Omental fat pad (tissue), 4 donors: ENCODE data around the gene IAH1. TPM values are rescaled to one million over a fixed set of nuclear protein-coding genes. Genes with fewer than 3 reads are reported as not detected.

ENCODE experiments used
- ATAC-seq: fragments of 150-250 bp; one replicate; pipeline ENCODE4 v1.9.1; 2016; ENCODE audit warnings: mild to moderate bottlenecking, moderate library complexity; ENCODE audit not compliant: low FRiP score
- DNase-seq: peaks from one replicate; pipeline ENCODE4 v3.0.0-alpha.2; 2019; ENCODE audit warnings: low spot score
- total RNA-seq, 4 donors: library from RNA; depleted of rRNA; stranded (reverse); fragments of >200 nt; gene quantifications; one replicate each; pipeline ENCODE4 v1.1.0, GENCODE V29; 2016
- TF ChIP-seq, protein P1 (sequence below), 3 donors: fragments of 450-650 bp; IDR thresholded peaks; one replicate each; pipeline ENCODE4 v1.5.1; 2016 to 2017; ENCODE audit warnings: antibody characterized with exemption in 3 of 3, mild to moderate bottlenecking in 3 of 3, moderate library complexity in 2 of 3

The IAH1 gene, protein sequence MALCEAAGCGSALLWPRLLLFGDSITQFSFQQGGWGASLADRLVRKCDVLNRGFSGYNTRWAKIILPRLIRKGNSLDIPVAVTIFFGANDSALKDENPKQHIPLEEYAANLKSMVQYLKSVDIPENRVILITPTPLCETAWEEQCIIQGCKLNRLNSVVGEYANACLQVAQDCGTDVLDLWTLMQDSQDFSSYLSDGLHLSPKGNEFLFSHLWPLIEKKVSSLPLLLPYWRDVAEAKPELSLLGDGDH
- 10 to 100 TPM; 41.4 to 71.8 (median 47.3) TPM for total RNA-seq

DNA sequence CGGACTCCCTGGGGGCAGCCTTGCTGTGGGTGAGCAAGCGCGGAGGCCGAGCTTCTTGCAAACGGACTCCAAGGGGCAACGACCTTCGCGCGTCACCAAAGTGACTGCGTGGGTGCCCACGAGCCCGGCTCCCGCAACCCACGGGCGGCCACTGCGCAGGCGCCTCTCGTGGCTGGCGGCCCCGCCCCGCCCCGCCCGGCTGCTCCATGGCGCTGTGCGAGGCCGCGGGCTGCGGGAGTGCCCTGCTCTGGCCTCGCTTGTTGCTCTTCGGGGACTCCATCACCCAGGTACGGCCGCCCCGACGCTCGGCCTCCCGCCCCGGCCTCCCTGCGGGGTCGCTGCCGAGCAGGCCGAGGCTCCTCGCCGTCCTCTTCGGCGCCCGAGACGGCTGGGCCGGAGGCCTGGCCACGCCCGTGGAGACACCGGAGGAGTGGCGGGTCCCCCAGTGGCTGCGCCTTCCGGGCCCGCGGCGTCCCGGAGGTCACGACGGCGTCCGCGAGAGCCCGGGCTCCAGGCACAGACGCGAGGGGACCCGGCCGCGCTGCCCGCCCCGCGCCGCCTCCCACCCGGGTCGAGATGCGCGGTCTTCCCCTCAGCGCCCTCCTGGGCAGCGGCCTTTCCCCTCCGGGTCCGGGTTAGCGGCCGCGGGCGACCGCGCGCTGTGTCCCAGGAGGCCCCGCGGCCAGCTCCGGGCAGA, at the start of gene IAH1:
Gene IAH1, plus strand, starts transcription at position 191 of the 697 bp plus-strand sequence. Its CDS starts 16 bp downstream, at position 207.
- TF ChIP-seq, protein P1, sequence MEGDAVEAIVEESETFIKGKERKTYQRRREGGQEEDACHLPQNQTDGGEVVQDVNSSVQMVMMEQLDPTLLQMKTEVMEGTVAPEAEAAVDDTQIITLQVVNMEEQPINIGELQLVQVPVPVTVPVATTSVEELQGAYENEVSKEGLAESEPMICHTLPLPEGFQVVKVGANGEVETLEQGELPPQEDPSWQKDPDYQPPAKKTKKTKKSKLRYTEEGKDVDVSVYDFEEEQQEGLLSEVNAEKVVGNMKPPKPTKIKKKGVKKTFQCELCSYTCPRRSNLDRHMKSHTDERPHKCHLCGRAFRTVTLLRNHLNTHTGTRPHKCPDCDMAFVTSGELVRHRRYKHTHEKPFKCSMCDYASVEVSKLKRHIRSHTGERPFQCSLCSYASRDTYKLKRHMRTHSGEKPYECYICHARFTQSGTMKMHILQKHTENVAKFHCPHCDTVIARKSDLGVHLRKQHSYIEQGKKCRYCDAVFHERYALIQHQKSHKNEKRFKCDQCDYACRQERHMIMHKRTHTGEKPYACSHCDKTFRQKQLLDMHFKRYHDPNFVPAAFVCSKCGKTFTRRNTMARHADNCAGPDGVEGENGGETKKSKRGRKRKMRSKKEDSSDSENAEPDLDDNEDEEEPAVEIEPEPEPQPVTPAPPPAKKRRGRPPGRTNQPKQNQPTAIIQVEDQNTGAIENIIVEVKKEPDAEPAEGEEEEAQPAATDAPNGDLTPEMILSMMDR (IDR thresholded peaks at IDR 0.05) = no peak
- DNase-seq (no peak), ATAC-seq (peak; percentile 80)

DNA sequence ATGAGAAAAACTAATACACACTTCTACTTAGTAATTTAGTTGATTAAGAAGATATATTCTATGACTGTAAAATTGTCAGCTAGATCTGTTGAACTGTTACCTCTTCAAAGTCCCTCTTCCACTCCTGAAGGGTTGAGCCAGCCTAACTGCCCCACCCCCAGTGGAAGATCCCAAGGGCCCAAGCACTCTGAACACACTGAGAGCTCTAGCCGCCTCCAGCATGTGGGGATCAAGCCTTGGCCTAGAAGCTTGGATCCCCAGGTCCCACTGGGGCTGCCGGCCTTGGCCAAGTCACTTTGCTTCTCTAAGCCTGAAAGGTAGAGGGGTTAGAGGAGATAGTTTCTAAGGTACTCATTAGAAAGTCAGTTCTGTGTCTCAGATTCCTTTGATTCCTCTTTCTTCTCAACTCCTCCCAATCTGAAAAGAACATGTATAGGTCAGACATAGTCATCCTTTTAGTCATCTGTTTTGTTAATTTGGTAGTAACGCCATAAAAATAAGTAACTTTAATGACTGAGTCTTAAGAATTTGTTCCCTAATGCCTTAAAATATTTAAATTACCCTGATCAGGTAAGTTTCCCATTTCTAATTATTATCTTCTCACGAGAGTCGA, 45.3 kb upstream of the IAH1 start:
- ATAC-seq = no peak
- no peak for DNase-seq
- TF ChIP-seq, protein P1 (IDR thresholded peaks at IDR 0.05) = no peak

DNA sequence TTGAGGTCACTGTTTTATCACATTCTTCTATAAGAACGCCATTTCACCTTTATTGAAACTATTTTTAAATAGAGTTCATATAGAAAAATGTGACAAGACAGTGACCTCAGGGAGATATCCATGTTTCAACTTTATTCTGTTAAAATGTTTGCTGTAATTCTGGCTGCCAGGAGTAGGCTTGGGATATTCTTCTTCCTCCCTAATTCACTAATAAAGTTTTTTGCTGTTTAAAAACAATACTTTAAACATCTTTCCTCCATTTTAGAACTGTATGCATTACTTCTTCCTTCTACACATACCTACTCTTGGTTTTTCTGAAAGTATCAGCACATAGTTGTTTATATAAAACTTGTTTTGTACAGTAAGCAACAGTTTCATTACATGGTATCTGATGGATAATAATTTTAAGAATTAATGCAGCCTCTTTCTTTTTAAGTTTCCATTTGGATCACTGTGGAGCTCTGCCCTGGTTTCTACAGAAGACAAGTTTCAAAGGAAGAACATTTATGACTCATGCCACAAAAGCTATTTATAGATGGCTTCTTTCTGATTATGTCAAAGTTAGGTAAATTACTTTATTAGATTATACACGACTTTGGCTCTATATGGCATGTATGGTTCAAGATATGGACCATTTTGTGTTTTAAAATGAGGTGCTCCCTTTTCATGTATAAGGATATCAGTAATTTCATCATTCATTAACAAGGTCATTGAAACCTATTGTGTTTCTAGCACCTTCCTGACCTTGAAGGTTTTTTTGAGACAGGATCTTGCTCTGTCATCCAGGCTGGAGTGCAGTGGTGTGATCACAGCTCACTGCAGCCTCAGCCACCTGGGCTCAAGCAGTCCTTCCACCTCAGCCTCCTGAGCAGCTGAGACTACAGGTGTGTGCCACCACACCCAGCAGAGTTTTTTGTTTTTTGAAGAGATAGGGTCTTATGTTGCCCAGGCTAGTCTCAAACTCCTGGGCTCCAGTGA, 43.7 kb upstream of the IAH1 start:
- TF ChIP-seq, protein P1 (IDR thresholded peaks at IDR 0.05) = no peak
- DNase-seq (no peak), ATAC-seq (no peak)

DNA sequence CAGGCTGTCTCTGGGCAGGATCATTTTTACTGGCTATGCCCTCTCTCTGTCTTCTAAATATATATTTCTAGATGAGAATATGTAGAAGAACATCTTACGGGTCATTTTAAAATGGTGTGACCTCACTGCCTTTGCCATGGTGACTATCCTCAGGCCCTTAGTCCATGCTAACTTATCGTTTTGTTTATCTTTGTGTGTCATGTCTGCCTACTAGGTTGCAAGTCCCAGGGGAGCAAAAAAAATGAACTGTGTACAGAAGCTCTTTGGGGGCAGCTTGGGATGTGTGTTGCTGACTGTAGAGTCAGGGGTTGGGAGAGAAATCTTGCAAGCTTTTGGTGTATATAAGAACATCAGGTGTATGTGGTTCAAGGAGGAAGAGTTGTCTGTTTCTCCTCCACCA, 39.9 kb upstream of the IAH1 start:
- DNase-seq = no peak
- ATAC-seq = no peak
- TF ChIP-seq, protein P1 (IDR thresholded peaks at IDR 0.05) = no peak

DNA sequence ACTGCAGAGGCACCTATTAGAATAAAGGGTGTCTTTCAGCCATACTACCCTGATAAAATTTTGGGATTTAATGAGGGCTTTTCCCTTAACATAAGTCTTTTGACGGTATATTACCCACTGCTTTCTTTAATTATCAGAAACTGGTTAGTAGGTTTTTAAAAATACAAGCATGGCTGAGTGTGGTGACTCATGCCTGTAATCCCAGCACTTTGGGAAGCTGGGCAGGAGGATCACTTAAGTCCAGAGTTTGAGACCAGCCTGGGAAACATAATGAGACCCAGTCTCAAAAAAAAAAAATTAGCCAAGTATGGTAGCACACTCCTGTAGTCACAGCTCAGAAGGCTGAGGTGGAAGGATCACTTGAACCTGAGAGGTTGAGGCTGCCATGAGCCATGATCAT, 34.8 kb upstream of the IAH1 start:
- TF ChIP-seq, protein P1 (IDR thresholded peaks at IDR 0.05) = no peak
- no peak for DNase-seq
- ATAC-seq = no peak

DNA sequence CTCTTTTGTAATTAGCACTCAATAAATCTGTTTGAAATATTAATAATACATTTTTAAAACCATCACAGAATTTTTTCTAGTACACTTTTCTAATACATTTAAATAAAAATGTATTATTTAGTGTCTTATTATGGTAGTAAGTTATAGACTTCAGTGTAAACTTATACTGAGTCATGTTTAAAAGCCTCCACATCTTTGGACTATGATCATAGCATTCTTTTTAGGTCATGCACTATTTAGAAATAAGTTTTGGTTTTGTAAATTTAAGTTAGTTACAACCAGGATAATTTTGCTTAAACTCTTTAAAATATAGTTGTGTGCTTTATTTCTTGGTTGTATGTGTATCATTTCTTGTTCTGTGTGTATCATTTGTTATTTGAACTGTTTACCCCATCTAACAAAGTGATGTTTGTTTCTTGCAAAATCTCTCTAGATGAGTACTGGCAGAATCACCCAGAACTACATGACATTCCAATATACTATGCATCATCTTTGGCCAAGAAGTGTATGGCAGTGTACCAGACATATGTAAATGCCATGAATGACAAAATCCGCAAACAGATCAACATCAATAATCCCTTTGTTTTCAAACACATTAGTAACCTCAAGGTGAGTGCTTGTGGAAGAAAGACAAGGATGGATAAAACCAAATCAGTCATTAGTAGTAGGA, 34.2 kb upstream of the IAH1 start:
- ATAC-seq = no peak

More for the DNA sequence above, 34.2 kb upstream of the IAH1 start:
- TF ChIP-seq, protein P1 (IDR thresholded peaks at IDR 0.05) = no peak
- no peak for DNase-seq
